ENCODE measurements around the gene TEX2. TPM values are rescaled to one million over a fixed set of nuclear protein-coding genes. Genes with fewer than 3 reads are reported as not detected.

The TEX2 gene
- total and polyA plus RNA-seq, 9 of the 15 experiments (the other 6 are each of a cell fraction or from before 2014, with no cell fraction given), result 4.1 to 27.6 (median 19.3) TPM

DNA sequence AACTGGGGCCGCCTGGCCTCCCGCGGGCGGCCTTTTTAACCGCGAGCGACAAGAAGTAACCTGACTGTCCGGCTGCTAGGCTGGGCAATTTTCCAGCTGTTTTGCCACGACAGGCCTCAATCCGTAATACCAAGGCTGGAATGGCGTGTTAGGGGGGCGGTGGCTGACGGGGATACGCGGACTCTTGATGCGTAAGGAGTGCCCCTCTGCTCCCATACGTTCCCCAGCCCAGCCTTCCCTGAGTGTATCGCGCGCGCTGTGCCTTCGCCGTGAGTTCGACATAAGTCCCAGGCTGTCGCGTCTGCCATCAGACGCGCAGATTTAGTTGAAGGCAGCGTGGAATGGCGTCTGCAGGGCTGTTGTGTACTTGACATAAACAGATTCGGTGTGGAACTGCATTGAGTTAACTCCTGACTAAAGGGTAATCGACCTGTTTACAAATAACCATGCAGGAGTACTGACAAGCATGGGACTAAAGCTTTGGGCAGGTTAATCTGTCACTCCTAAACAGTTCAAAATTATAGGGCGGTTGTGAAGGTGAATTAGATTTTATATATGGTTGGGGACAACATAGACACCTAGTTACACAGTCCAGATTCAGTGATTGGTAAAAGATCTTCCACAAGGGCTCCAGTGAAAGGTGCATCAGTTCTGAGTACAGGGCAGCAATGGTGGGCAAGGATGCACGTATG, 116.5 kb downstream of the TEX2 start (continued):
- TF ChIP-seq, protein P1, sequence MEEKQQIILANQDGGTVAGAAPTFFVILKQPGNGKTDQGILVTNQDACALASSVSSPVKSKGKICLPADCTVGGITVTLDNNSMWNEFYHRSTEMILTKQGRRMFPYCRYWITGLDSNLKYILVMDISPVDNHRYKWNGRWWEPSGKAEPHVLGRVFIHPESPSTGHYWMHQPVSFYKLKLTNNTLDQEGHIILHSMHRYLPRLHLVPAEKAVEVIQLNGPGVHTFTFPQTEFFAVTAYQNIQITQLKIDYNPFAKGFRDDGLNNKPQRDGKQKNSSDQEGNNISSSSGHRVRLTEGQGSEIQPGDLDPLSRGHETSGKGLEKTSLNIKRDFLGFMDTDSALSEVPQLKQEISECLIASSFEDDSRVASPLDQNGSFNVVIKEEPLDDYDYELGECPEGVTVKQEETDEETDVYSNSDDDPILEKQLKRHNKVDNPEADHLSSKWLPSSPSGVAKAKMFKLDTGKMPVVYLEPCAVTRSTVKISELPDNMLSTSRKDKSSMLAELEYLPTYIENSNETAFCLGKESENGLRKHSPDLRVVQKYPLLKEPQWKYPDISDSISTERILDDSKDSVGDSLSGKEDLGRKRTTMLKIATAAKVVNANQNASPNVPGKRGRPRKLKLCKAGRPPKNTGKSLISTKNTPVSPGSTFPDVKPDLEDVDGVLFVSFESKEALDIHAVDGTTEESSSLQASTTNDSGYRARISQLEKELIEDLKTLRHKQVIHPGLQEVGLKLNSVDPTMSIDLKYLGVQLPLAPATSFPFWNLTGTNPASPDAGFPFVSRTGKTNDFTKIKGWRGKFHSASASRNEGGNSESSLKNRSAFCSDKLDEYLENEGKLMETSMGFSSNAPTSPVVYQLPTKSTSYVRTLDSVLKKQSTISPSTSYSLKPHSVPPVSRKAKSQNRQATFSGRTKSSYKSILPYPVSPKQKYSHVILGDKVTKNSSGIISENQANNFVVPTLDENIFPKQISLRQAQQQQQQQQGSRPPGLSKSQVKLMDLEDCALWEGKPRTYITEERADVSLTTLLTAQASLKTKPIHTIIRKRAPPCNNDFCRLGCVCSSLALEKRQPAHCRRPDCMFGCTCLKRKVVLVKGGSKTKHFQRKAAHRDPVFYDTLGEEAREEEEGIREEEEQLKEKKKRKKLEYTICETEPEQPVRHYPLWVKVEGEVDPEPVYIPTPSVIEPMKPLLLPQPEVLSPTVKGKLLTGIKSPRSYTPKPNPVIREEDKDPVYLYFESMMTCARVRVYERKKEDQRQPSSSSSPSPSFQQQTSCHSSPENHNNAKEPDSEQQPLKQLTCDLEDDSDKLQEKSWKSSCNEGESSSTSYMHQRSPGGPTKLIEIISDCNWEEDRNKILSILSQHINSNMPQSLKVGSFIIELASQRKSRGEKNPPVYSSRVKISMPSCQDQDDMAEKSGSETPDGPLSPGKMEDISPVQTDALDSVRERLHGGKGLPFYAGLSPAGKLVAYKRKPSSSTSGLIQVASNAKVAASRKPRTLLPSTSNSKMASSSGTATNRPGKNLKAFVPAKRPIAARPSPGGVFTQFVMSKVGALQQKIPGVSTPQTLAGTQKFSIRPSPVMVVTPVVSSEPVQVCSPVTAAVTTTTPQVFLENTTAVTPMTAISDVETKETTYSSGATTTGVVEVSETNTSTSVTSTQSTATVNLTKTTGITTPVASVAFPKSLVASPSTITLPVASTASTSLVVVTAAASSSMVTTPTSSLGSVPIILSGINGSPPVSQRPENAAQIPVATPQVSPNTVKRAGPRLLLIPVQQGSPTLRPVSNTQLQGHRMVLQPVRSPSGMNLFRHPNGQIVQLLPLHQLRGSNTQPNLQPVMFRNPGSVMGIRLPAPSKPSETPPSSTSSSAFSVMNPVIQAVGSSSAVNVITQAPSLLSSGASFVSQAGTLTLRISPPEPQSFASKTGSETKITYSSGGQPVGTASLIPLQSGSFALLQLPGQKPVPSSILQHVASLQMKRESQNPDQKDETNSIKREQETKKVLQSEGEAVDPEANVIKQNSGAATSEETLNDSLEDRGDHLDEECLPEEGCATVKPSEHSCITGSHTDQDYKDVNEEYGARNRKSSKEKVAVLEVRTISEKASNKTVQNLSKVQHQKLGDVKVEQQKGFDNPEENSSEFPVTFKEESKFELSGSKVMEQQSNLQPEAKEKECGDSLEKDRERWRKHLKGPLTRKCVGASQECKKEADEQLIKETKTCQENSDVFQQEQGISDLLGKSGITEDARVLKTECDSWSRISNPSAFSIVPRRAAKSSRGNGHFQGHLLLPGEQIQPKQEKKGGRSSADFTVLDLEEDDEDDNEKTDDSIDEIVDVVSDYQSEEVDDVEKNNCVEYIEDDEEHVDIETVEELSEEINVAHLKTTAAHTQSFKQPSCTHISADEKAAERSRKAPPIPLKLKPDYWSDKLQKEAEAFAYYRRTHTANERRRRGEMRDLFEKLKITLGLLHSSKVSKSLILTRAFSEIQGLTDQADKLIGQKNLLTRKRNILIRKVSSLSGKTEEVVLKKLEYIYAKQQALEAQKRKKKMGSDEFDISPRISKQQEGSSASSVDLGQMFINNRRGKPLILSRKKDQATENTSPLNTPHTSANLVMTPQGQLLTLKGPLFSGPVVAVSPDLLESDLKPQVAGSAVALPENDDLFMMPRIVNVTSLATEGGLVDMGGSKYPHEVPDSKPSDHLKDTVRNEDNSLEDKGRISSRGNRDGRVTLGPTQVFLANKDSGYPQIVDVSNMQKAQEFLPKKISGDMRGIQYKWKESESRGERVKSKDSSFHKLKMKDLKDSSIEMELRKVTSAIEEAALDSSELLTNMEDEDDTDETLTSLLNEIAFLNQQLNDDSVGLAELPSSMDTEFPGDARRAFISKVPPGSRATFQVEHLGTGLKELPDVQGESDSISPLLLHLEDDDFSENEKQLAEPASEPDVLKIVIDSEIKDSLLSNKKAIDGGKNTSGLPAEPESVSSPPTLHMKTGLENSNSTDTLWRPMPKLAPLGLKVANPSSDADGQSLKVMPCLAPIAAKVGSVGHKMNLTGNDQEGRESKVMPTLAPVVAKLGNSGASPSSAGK (IDR thresholded peaks at IDR 0.05), result 0 out of 2 replicates have a peak, but pooled peaks have one; percentile 28
- no peak for TF ChIP-seq ARID1B (IDR thresholded peaks at IDR 0.05)
- TF ChIP-seq, protein P2, sequence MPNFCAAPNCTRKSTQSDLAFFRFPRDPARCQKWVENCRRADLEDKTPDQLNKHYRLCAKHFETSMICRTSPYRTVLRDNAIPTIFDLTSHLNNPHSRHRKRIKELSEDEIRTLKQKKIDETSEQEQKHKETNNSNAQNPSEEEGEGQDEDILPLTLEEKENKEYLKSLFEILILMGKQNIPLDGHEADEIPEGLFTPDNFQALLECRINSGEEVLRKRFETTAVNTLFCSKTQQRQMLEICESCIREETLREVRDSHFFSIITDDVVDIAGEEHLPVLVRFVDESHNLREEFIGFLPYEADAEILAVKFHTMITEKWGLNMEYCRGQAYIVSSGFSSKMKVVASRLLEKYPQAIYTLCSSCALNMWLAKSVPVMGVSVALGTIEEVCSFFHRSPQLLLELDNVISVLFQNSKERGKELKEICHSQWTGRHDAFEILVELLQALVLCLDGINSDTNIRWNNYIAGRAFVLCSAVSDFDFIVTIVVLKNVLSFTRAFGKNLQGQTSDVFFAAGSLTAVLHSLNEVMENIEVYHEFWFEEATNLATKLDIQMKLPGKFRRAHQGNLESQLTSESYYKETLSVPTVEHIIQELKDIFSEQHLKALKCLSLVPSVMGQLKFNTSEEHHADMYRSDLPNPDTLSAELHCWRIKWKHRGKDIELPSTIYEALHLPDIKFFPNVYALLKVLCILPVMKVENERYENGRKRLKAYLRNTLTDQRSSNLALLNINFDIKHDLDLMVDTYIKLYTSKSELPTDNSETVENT (CRISPR knock-in tag; IDR thresholded peaks at IDR 0.05), result no peak
- TF ChIP-seq RBBP5 (IDR thresholded peaks at IDR 0.05; ENCODE audit: borderline replicate concordance, insufficient read depth, low read length, poor library complexity, severe bottlenecking), result peak; percentile 8
